Activated CD4-positive, alpha-beta T cell treated with anti-CD3 and anti-CD28 coated beads for 36 hours (primary cell): Measurements from ENCODE around the gene GYS1. TPM values are rescaled to one million over a fixed set of nuclear protein-coding genes. Genes with fewer than 3 reads are reported as not detected.

Source experiments
- ATAC-seq: fragments of 200-7000 bp; cut with Tn5 transposase; one replicate; pipeline ENCODE4 v1.10.0; 2021; ENCODE audit warnings: mild to moderate bottlenecking, moderate library complexity
- CTCF ChIA-PET: fragments of 350-600 bp; sonication (Branson Sonifier 250); formaldehyde crosslinking; loops from one replicate; lab custom pipeline; 2021; ENCODE audit warnings: antibody characterized with exemption; lab: Charles Lee
- POLR2A ChIA-PET: fragments of 350-600 bp; sonication (Branson Sonifier 250); formaldehyde crosslinking; loops from one replicate; lab custom pipeline; 2021; ENCODE audit warnings: antibody characterized with exemption, inconsistent platforms; lab: Charles Lee
- DNase-seq: peaks from one replicate; pipeline ENCODE4 v3.0.0-alpha.2; 2020
- H3K27ac Mint-ChIP-seq: one replicate; pipeline ENCODE4 v1.8.0; 2021; ENCODE audit warnings: mixed read lengths
- H3K27me3 Mint-ChIP-seq: one replicate; pipeline ENCODE4 v1.8.0; 2021; ENCODE audit warnings: mixed read lengths
- H3K36me3 Mint-ChIP-seq: one replicate; pipeline ENCODE4 v1.8.0; 2021; ENCODE audit warnings: low read depth, mixed read lengths
- H3K4me1 Mint-ChIP-seq: one replicate; pipeline ENCODE4 v1.8.0; 2021; ENCODE audit warnings: mixed read lengths
- H3K4me3 Mint-ChIP-seq: one replicate; pipeline ENCODE4 v1.8.0; 2021; ENCODE audit warnings: mild to moderate bottlenecking, moderate library complexity, mixed read lengths
- H3K9me3 Mint-ChIP-seq: one replicate; pipeline ENCODE4 v1.8.0; 2021; ENCODE audit warnings: low read depth, mixed read lengths
- intact Hi-C, 2 experiments: fragments of 100-400 bp; cut with DNase I in 1 of 2; cut with micrococcal nuclease in 1 of 2; formaldehyde crosslinking; loops; one replicate each; pipeline versions ENCODE4 v1.14.2 to v1.15.1; 2022 to 2024; cut with DNase I, micrococcal nuclease
- total RNA-seq, 2 experiments: library from RNA; stranded (reverse); gene quantifications; one replicate each; pipeline ENCODE4 v1.2.3, GENCODE V29; 2021

GYS1 gene
- total RNA-seq, 2 experiments from 2014 or later, result 80.2 to 102 TPM

GRCh38 chr19:48999481-49000325 is 6.6 kb upstream of the GYS1 start:
- ChIA-PET CTCF (interaction anchor here (0.6 to 2.7 kb wide), 19 partner anchors 10 to 204 kb away, joined by 3 to 13 read pairs (median 4); partner anchors contain the start of genes CGB2 and NUCB1), POLR2A (interaction anchor here (0.8 kb wide), 1 partner anchor 10 kb away, joined by 3 read pairs; no protein-coding TSS in a partner anchor)
- Mint-ChIP-seq H3K4me3 (no peak overlapping the region), H3K9me3 (no peaks in the 10 kb centered on the region), H3K27ac (no peak overlapping the region), H3K27me3 (no peaks in the 10 kb centered on the region), H3K36me3 (peaks cover 39% of the 10 kb centered on the region), H3K4me1 (peaks cover 18% of the 10 kb centered on the region)
- intact Hi-C loops, result loop anchor here (5.0 to 10.0 kb wide), 3 partner anchors 145 to 675 kb away; partner anchors contain the start of gene EMP3 (in 1 of the 2)
- ATAC-seq (peak; percentile 90), DNase-seq (peak; percentile 86)

DNA sequence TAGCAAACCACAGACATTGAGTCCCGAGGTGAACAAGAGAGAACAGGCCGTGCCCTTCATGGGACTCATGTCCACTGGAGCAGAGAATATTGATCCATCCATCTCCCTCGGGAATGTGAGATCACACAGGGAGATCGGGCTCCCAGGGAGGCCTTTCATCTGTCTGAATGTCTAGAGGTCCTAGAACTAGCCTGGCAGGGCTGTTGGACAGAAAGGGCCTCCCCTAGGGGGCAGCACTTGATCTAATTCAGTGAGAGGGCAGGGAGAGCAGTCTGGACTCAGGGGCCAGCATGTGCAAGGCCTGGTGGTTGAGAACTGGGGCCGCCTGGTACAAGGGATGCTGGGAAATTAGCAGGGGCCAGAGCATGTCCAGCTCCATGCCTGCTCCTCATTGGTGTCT is 4.9 kb upstream of the GYS1 start:
- intact Hi-C loops, result loop anchor here (5.0 to 10.0 kb wide), 3 partner anchors 147 to 673 kb away; partner anchors contain the start of gene EMP3 (in 1 of the 2)

GRCh38 chr19:48994035-48994386 is 902 bp upstream of the GYS1 start:
- H3K27me3 Mint-ChIP-seq, result no peaks in the 10 kb centered on the region
- peak overlapping the region; percentile 100 for H3K4me3 Mint-ChIP-seq
- DNase-seq (no peak), ATAC-seq (no peak)
- H3K36me3 Mint-ChIP-seq, result peaks cover 28% of the 10 kb centered on the region
- no peaks in the 10 kb centered on the region for H3K9me3 Mint-ChIP-seq
- CTCF ChIA-PET, result interaction anchor here (0.8 to 3.4 kb wide), 36 partner anchors 9 to 534 kb away, joined by 3 to 45 read pairs (median 4); partner anchors contain the start of genes BAX, CA11, DHDH and FTL
- intact Hi-C loops, result loop anchor here (5.0 to 10.0 kb wide), 4 partner anchors 151 to 683 kb away; partner anchors contain the start of genes EMP3 (in 1 of the 2), PRMT1 (in 1 of the 2) and PRR12 (in 1 of the 2)
- POLR2A ChIA-PET, result interaction anchor here (0.5 to 1.3 kb wide), 8 partner anchors 25 to 918 kb away, joined by 3 to 10 read pairs (median 6); partner anchors contain the start of gene NUCB1
- peak overlapping the region; percentile 97 for H3K27ac Mint-ChIP-seq
- H3K4me1 Mint-ChIP-seq, result peaks cover 41% of the 10 kb centered on the region

More for the DNA sequence above, 4.9 kb upstream of the GYS1 start:
- Mint-ChIP-seq H3K27ac (no peak overlapping the region), H3K4me3 (no peak overlapping the region), H3K27me3 (no peaks in the 10 kb centered on the region), H3K4me1 (peaks cover 28% of the 10 kb centered on the region), H3K36me3 (peaks cover 30% of the 10 kb centered on the region), H3K9me3 (no peaks in the 10 kb centered on the region)
- ATAC-seq (no peak), DNase-seq (peak; percentile 83)
- POLR2A ChIA-PET, result no interaction called here
- CTCF ChIA-PET, result interaction anchor here (0.5 to 2.7 kb wide), 13 partner anchors 9 to 677 kb away, joined by 3 to 11 read pairs (median 4); partner anchors contain the start of gene CGB2

GRCh38 chr19:48992581-48993174 is 431 bp downstream of the GYS1 start:
- peak overlapping the region; percentile 100 for H3K4me3 Mint-ChIP-seq
- DNase-seq (peak; percentile 44), ATAC-seq (no peak)
- CTCF ChIA-PET, result interaction anchor here (0.6 to 3.4 kb wide), 28 partner anchors 9 to 630 kb away, joined by 3 to 45 read pairs (median 4); partner anchors contain the start of genes CA11, DHDH, FTL and HSD17B14
- H3K27me3 Mint-ChIP-seq, result no peaks in the 10 kb centered on the region
- POLR2A ChIA-PET, result interaction anchor here (0.6 to 1.3 kb wide), 6 partner anchors 9 to 347 kb away, joined by 3 to 10 read pairs (median 4); partner anchors contain the start of genes CA11 and NUCB1
- peaks cover 47% of the 10 kb centered on the region for H3K4me1 Mint-ChIP-seq
- peak overlapping the region; percentile 97 for H3K27ac Mint-ChIP-seq
- H3K36me3 Mint-ChIP-seq, result peaks cover 36% of the 10 kb centered on the region
- intact Hi-C loops, result loop anchor here (1.0 to 10.0 kb wide), 28 partner anchors 27 to 1032 kb away; partner anchors contain the start of genes FTL (in 2 of the 2), ALDH16A1 (in 1 of the 2), BAX (in 1 of the 2) and C19orf73 (in 1 of the 2)
- H3K9me3 Mint-ChIP-seq, result no peaks in the 10 kb centered on the region

GRCh38 chr19:48991873-48992580 is 1.1 kb downstream of the GYS1 start:
- DNase-seq (no peak), ATAC-seq (no peak)
- Mint-ChIP-seq H3K9me3 (no peaks in the 10 kb centered on the region), H3K4me3 (peak overlapping the region; percentile 100), H3K27ac (peak overlapping the region; percentile 97), H3K27me3 (no peaks in the 10 kb centered on the region), H3K36me3 (peaks cover 39% of the 10 kb centered on the region), H3K4me1 (peaks cover 52% of the 10 kb centered on the region)
- ChIA-PET POLR2A (interaction anchor here (0.6 to 0.9 kb wide), 2 partner anchors 180 to 209 kb away, joined by 3 to 6 read pairs; no protein-coding TSS in a partner anchor), CTCF (interaction anchor here (0.7 to 3.4 kb wide), 6 partner anchors 9 to 122 kb away, joined by 3 to 45 read pairs (median 7); no protein-coding TSS in a partner anchor)
- intact Hi-C loops, result loop anchor here (1.0 to 10.0 kb wide), 8 partner anchors 27 to 1033 kb away; partner anchors contain the start of genes C19orf73 (in 1 of the 2), EMP3 (in 1 of the 2), FTL (in 1 of the 2) and PPFIA3 (in 1 of the 2)

DNA sequence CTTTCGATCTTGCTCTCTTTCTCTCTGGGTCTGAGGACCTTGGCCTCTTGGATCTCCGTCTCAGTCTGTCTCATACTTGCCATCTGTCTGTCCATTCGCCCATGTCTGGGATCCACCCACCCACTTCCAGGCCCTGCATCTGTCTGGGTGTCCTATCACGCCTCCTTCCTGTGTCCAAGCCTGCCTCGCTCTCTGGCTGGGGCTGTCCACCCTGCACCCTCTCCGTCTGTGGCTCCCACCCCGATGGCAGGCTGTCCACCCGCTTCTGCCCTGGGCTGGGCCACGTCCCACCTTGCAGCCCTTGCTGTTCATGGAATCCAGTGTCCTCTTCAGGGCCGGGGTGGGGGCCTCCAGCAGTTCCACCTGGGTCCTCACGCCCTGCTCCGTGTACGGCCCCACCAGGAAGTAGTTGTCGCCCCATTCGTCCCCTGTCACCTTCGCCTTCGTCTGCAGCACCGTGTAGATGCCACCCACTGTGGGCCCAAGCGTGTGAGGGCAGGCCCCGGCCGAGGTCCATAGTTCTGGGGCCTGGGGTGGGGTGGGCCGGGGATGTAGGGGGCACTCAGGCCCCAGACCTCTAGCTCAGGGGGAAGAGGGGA is 2.0 kb downstream of the GYS1 start:
- no peaks in the 10 kb centered on the region for H3K9me3 Mint-ChIP-seq
- ATAC-seq, result no peak
- ChIA-PET CTCF (interaction anchor here (0.9 to 3.4 kb wide), 2 partner anchors 13 to 20 kb away, joined by 3 to 45 read pairs; no protein-coding TSS in a partner anchor), POLR2A (interaction anchor here (0.6 kb wide), 1 partner anchor 179 kb away, joined by 6 read pairs; no protein-coding TSS in a partner anchor)
- no peaks in the 10 kb centered on the region for H3K27me3 Mint-ChIP-seq
- H3K4me1 Mint-ChIP-seq, result peaks cover 51% of the 10 kb centered on the region
- peaks cover 39% of the 10 kb centered on the region for H3K36me3 Mint-ChIP-seq
- H3K4me3 Mint-ChIP-seq, result no peak overlapping the region
- intact Hi-C loops, result loop anchor here (5.0 to 10.0 kb wide), 4 partner anchors 154 to 686 kb away; partner anchors contain the start of genes EMP3 (in 1 of the 2), PRMT1 (in 1 of the 2) and PRR12 (in 1 of the 2)
- no peak for DNase-seq
- H3K27ac Mint-ChIP-seq, result no peak overlapping the region

GRCh38 chr19:48990400-48990799 is 2.7 kb downstream of the GYS1 start:
- ATAC-seq (no peak), DNase-seq (no peak)
- Mint-ChIP-seq H3K9me3 (no peaks in the 10 kb centered on the region), H3K27me3 (no peaks in the 10 kb centered on the region), H3K36me3 (peaks cover 43% of the 10 kb centered on the region), H3K4me3 (peak overlapping the region; percentile 3), H3K4me1 (peaks cover 47% of the 10 kb centered on the region), H3K27ac (peak overlapping the region; percentile 64)
- intact Hi-C loops, result loop anchor here (5.0 to 10.0 kb wide), 4 partner anchors 154 to 687 kb away; partner anchors contain the start of genes EMP3 (in 1 of the 2), PRMT1 (in 1 of the 2) and PRR12 (in 1 of the 2)
- POLR2A ChIA-PET, result no interaction called here
- CTCF ChIA-PET, result interaction anchor here (1.6 kb wide), 1 partner anchor 20 kb away, joined by 4 read pairs; no protein-coding TSS in a partner anchor

DNA sequence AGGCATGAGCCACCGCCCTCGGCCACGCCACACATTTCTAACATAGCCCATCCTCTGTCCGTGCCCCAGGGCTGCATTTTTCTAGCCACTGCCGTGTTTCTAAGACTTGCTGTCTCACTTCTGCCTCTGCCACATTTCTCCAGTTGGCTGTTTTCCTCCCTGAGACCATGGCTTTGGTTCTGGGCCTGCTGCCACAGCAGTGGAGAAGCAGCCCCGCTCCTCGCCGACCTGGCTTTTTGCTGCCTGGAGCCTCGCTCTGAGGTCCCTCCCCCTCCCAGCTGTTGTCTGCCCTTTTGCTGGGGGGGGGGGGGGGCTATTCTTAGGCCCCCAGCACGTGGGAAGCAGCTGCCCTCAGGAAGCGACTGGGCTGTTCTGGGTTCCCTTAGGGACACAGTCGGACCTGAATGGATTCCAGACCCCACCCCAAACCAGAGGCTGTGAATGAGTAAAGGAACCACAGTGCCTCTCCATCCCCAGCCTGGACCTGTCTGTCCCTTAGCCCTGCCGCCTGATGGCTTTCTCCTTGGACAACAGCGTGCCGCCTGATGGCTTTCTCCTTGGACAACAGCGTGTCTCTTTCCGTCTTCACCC is 3.3 kb downstream of the GYS1 start:
- Mint-ChIP-seq H3K27ac (peak overlapping the region; percentile 64), H3K27me3 (no peaks in the 10 kb centered on the region), H3K4me3 (no peak overlapping the region), H3K4me1 (peaks cover 41% of the 10 kb centered on the region), H3K9me3 (no peaks in the 10 kb centered on the region), H3K36me3 (peaks cover 40% of the 10 kb centered on the region)
- ATAC-seq (no peak), DNase-seq (no peak)
- ChIA-PET CTCF (interaction anchor here (0.7 to 1.6 kb wide), 3 partner anchors 9 to 98 kb away, joined by 3 to 4 read pairs (median 3); no protein-coding TSS in a partner anchor), POLR2A (no interaction called here)
- intact Hi-C loops, result loop anchor here (5.0 to 10.0 kb wide), 4 partner anchors 155 to 688 kb away; partner anchors contain the start of genes EMP3 (in 1 of the 2), PRMT1 (in 1 of the 2) and PRR12 (in 1 of the 2)

GRCh38 chr19:48988860-48989259 is 4.2 kb downstream of the GYS1 start:
- CTCF ChIA-PET, result interaction anchor here (0.7 to 1.6 kb wide), 2 partner anchors 18 to 98 kb away, joined by 3 to 4 read pairs; no protein-coding TSS in a partner anchor
- ATAC-seq (no peak), DNase-seq (no peak)
- Mint-ChIP-seq H3K27ac (no peak overlapping the region), H3K9me3 (no peaks in the 10 kb centered on the region), H3K4me3 (no peak overlapping the region), H3K4me1 (peaks cover 33% of the 10 kb centered on the region), H3K27me3 (no peaks in the 10 kb centered on the region), H3K36me3 (peaks cover 37% of the 10 kb centered on the region)
- intact Hi-C loops, result no loop called here
- POLR2A ChIA-PET, result no interaction called here
